Central memory CD4-positive, alpha-beta T cell (primary cell): Measurements from ENCODE around the gene GPS1.

ENCODE experiments used
- DNase-seq: peaks from one replicate; pipeline ENCODE4 v3.0.0; 2022

The GPS1 gene

DNA sequence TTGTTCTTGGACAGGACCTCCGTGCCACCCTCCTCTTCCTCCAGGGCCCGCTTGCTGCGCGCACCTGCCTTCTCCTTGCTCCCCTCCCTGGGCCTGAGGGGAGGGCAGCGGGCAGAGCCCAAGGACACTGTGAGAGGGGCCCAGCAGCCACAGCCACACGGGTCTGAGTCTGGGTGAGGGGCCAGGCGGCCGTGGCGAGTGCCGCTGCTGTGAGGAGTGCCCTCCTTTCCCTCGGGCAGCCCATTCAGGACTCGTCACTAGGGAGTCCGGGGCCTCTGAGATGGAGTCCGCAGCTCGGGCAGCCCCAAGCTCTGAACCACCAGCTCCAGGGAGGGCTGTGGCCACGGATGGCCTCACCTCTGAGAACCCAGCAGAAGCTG lies 8.3 kb downstream of the GPS1 start:
- DNase-seq: no peak

DNA sequence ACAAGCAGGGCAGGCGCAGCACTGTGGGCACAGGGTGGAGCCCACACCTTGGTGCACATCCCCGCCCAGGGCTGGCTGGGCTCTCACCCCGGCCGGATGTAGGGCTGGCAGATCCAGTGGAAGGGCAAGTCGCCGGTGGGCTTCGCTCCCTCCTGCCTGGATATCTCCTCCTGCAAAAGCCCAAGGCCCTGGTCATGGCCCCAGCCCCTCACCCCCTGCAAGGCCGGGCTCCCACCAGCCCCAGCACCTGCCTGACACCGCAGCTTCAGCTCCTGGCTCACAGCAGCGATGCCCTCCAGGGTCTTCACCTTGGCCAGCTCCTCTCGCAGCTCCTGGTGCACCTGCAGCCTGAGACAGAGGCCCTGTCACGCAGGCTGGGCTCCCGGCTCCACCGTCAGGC lies 8.9 kb downstream of the GPS1 start:
- DNase-seq: no peak

DNA sequence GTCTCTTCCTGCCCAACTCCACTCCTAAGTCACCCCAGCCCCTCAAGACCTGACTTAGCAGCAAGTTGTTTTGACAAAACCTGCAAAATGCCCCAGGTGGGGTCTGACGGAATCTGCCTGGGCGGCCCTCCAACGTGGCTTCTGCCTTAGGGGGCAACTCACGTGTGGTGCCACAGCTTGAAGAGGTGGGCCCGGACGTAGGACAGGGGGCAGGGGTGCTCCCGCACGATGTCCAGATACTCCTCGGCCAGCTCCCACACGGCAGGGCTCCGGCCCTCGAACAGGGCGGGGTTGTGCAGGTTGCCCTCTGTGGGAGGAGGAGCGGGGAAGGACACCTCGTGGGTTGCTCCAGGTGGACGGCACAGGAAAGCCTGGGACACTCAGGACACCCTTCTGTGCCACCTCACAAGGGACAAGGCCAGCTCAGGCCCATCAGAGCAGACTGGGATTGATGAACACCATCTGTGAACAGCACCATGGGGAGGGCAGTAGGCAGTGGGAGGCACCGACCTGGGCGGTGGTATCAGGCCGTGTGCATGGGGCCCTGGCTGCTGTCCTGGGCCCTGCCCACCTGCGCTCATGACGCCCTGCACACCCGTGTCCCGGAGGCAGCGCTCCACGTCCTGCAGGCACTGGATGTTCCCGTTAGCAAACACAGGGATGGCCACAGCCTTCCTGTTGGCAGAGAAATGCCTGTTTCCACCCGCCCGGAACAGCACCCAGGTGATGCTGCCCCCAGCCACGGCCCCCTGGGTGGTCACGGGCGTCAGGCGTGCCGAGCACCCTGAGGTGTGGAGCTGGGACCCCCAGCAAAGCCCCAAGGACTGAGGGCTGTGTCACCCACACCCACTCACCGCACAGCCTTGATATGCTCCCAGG lies 9.6 kb downstream of the GPS1 start:
- no peak for DNase-seq

DNA sequence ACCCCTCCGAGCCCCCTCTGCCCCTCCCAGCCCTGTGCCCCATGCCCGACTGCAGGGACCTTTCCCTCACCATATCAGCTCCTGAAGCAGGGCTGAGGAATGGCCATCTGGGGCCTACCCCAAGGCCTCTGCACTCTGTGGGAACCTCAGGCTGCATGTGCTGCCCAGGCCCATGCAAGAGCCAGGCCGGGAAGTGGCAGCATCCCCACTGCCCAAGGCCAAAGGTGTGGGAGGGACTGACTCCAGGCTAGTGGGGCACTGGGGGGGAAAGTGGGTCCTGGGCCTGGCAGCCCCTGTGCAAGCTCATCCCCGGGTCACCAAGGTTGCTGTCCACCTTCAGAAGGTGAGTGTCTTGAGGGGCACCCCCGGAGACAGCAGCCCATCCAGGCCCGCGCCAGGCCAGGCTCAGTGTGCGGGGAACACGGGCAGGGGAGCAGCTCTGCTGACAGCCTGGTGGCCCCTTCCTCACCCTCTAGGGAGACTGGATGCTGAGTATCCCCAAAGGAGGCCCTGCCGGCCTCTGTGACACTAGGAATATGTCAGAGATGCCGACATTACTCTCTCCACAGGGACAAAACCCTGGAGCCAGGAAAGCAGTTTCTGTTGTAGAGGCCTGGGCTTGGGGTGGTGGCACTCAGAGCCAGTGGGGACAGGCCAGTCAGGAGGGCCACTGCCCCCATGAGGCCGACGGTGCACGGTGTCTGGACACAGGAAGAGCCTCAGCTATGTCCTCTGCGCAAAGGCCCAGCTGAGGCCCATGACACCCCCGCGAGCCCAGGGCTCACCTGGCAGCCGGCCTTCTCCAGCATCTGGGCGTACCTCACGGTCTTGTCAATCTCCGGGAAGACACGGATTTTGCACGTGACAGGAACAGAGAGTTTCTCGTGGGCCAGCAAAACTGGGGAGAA lies 10.6 kb downstream of the GPS1 start:
- no peak for DNase-seq

DNA sequence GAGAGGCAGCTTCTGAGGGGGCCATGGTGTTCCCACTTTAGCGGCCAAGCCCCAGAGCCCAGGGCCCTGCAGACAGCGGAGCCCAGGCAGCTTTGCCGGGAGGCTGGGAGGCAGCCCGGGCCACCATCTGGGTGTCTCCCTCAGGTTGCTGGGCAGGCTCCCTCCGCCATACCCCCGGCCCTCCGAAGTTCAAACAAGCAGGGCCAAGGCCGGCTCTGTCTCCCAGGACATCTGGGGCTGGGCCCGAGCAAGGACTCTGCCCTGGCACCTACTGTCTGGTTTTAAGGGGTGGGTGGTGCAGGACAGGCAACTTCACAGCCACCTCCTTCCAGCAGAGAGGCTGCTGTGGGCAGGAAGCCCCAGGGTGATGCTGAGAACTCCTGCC lies 11.3 kb downstream of the GPS1 start:
- DNase-seq: no peak

DNA sequence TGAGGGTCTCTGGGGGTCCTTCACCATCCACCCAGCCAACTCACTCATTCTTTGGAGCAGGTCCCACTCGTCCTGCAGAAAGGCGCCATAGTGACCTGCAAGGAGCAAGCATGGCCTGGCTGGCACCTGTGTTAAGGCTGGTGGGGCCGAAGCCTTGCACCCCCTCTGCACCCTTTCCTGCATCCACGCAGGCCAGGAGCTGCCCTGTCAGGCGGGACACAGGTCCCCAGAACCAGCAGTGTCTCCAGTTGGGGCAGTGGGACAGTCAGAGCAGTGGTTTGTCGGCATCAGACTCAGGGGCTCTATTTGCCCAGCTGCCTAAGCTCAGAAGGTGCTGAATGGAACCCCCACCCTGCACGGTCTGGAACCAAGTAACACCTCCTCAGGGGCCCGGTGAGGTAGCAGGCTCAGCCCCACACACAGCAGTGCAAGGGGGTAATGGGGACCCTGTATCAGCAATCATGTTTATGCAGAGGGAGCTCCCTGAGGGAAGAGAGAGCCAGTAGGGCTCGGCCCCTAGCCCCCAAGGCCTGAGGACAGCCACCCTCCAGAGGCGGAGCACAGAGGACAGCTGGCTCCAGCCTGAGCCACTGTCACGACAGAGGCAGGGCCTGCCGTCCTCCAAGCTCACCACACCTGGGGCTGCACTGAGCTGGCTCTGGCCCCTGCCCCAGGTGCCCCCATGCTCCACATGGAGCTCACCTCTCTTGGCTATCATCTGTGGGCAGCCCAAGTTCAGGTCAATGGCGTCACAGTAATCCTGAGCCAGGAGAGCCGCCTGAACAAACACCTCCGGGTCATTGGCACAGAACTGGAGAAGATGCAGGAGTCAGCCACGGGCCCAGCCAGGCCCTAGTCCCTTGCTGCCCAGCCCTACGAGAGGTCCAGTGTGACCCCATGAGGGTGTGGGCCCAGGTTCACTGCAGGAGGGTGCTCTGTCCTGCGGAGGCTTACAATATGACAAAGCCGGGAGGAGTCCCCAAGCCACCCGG lies 12.0 kb downstream of the GPS1 start:
- no peak for DNase-seq

DNA sequence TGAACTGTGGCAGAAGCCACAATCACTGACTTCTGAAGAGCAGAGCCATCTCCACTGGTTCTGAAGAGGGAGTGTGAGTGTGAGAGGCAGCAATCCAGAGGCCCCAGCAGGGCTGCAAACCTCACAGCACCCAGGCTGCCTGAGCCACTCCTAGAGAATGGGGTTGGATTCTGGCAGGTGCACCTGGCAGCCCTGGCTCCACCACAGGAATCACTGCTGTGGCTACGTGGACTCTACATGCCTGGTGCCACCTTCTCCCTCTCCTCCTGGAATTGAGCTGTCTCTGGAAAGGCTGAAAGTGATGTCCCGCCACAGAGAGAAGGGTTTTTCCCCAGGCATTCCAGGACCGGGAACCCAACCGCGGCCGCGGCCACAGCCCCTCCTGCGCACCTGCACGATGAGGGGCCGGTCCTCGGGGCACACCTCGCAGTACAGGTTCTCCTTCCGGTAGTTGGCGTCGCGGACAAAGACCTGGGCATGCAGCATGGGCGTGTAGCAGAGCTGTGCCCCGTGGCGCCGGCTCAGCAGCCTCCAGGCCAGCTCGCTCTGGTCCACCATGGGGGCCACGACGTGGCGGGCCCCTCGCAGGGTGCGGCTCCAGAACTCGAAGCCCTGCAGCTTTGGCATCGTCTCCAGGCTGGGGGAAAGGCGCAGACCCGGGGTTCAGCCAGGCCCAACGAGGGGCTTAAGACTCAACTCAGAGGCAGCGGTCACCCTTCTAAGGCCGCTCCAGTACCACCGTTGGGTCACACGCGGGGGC lies 12.9 kb downstream of the GPS1 start:
- no peak for DNase-seq

DNA sequence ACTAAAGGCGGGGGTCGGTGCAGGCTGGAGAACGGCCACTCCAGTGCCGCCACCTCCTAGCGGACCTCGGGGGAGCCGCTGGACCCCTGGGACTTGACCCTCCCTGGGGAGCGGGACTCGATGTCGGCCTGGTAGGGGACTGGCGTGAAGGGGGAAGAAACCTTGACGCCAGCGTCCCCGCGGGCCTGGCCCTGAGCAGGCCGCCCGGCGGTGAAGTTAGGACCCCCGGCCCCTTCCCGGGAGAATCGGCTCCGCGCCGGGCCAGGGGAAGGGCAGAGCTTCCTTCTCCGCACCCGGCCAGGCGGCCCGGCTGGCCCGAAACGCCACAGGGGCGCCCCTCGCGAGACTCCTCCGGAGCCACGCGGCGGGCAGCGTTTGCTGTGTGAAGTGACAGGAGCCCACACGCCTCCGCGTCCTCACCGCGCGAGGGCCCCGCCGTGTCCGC lies 13.5 kb downstream of the GPS1 start:
- no peak for DNase-seq

DNA sequence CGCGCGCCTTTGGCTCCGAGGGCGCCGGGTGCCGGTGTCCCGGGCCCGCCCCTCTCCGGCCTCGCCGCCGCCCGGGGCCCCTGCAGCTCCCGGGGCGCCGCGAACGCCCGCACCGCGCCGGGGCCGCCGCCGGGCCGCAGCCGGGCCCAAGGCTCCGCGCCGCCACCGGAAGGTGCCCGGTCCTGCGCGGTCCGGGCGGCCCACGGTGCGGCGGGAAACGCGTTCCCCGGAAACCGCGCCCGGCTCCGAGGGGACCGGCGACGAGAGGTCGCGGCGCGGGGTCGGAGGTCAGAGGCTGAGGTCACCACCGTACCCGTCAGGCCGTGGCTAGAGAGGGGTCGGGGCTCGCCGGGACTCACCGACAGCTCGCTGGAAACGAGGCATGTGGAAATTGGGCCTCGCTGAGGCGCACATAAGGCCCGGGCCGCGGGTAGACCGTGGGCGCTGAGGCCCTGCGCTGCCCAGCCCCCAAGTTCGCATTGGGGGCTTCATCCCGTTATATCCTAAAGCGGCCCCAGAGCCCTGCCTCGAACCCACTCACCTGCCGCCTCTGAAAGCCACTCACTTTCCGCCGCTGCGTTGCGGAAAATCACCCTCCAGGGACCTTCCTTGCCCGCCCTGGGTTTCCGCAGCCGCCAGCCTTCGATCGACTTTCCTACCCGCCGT lies 14.1 kb downstream of the GPS1 start, which contains the start of gene DUS1L:
Gene DUS1L (minus strand): TSS at position 167 of the 666 bp plus-strand sequence. CDS start 745 bp downstream, outside the sequence.
- DNase-seq: peak; percentile 67

DNA sequence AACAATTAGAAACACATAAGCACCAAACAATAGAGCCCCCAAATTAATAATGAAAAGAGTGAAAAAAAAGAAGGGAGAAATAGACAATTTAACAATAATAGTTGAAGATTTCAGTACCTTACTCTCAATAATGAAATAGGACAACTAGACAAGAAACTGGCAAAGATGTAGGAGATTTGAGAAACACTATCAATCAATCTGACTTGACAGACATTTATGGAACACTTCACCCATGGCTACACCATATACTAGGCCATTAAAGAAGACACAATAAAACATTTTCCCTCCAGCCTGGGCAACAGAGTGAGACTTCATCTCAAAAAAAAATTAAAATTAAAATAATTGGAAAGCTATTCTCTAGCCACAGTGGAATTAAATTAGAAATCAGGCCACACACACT lies 18.9 kb downstream of the GPS1 start:
- DNase-seq: no peak

DNA sequence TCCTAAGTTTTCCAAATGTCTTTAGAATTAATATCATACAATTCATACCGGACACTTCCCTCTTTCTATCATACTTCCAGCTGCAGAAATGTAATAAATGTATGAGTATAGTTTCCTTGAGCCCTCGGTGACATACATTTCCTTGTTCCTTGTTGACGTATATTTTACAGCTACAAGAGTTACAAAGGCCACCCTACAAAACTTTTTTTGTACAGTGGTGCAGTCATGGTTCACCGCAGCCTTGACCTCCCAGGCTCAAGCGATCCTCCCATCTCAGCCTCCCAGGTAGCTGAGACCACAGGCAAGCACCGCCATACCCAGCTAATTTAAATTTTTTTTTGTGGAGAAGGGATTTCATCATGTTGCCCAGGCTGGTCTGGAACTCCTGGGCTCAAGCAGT lies 21.1 kb downstream of the GPS1 start:
- DNase-seq: no peak

DNA sequence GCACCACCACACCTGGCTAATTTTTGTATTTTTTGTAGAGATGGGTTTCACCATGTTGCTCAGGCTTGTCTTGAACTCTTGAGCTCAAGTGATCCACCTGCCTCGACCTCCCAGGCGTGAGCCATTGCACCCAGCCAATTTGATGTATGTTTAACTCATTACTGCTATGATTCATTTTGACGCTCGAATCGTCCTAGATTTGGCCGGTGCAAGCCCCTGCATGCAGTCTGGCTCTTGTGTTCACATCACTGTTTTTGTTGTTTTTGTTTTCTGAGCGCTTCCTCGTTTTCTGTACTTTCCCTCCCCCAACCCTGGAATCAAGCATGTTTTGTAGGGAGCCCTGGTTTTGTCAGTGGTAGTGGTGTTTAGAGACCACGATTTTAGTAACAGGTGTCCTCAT lies 21.7 kb downstream of the GPS1 start:
- DNase-seq: no peak

DNA sequence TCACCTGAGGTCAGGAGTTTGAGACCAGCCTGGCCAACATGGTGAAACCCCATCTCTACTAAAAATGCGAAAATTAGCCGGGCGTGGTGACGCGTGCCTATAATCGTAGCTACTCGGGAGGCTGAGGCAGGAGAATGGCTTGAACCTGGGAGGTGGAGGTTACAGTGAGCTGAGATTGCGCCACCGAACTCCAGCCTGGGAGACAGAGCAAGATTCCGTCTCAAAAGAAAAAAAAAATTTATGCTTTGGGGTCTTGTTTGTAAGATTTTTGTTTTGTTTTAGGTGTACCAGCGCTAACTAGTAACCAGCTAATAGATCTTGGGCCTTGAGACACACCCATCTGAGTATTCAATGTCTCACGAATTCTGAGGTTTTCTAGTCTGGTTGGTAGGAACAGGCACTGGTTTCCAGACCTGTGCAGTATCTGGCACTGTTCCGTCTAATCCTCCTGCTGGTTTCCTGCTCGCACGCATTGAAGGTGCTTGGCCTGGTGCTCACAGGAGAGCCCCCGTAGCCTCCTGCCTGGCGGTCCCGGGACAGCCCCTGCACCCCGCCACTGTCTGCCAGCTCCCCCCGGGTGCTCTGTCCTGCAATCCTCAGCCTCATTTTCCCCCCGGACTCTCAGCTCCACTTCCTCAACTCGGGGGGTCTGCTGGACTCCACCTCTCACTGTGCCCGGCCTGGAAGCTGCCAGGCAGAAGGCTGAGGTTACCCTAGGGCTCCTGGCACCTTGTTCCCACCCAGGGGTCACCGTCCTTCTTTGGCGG lies 24.5 kb downstream of the GPS1 start:
- no peak for DNase-seq

DNA sequence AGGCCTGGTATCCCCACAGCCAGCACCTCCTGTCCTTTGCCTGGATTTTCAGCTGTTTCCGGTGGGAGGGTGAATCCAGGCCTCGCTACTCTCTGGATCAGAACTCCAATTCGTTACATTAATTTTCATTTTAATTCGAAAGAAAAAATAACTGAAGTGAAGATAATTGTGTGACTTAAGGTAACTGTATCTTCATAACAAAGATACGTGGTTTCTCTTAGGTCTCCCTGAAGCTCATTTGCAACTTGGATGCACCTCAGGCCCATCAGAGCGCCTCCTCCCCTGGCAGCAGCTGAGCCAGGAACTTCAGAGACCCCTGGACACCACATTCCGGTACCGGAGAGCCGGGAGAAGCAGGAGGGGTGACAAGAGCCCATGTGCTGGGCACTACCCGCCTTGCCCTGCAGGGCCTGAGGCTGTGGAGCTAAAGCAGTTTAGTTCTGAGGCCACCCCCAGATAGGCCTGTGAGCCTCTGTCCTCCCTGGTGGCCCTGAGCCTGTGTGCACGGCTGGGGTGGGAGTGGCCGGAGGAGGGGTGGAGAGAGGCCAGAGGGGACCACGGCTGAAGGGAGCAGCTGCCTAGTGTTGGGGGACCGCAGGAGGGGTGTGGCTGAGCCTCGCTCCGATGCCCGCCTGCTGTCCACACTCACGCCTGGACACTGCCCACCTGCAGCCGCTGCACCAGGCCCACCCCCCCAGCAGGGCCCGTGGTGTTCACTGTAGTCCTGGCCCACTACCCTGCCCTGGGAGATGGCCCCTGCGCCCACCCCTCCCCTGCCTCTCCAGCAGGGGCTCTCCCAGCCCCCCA lies 25.3 kb downstream of the GPS1 start:
- no peak for DNase-seq

DNA sequence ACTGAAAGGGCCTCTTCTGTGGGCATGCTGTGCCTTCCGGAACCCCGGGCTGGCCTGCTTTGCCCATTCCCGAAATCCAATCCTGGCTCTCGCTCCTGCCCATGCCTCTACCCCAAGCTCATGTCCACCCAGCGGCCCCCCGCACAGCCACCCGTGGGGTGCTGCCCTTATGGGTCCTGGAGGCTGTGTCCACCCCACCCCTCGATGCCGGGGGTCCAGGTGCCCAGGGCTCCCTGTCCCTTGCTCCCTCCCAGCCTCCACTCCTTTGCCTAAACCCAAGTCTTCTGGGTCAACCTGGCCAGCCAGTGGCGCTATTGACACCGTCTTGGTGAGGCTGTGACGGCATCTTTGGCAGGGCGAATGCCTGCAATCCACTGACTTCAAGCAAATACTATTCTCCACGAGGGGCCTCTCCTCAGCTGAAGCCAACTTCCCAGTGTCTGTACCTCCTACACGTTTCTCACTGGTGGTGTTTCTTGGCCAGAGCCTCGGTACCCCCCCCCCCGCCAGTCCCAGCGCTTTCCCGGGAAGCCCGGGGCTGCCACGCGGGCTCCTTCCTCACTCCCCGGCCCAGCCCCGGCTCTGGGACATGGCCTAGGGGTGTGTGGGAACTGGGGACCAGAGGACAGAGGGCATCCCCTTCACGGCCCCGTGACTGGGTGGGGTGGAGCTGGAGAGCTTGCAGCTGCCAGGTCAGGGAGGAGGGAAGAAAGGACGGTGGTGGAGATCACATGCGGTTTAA lies 26.1 kb downstream of the GPS1 start:
- DNase-seq: no peak

DNA sequence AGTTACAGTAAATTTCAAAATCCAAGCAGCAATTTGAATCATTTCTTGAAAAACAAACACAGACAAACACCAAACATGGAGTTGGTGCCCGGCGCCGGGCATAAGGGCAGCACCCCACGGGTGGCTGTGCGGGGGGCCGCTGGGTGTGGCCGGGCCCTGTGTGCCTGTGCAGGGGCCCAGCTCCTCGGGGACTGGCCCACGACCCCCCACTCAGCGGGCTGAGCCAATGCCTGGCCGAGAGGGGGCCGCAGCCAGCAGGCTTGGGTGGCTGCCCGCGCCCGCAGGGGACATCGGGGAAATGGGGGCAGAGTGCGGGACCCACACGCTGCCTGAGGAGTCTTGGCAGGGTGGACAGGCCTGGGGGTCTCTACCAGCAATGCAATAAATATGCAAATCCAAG lies 26.7 kb downstream of the GPS1 start:
- DNase-seq: no peak

DNA sequence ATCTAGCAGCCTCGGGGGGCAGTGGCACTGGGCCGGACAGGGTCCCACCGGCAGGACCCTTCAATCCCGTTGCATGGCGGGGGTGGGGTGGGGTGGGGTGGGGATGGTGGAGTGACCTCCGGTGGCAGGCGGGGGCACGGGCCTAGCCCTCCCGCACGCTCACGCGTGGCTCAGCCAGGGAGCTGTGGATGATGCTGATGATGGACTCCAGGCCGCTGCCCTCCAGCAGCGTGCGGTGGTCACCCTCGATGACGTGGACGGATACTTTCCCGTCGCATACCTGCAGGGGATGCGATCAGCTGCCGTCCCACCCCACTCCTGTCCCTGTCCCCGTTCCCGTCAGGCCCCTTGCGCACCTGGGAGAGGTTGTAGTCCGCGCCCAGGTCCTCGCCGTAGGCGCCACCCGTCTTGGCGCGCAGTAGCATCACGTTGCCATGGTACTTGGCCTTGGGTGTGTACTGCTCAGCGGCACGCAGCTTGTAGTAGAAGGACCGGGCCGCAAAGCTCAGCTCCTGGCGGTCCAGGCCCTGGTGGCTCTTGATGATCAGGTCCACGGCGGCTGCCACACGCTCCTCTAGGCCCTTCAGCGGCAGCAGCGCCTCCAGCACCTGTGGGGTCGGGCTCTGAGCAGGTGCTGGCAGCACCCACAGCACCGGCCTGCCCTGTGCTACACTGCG lies 27.4 kb downstream of the GPS1 start:
- DNase-seq: no peak
